Progenitor cell of endocrine pancreas (in vitro differentiated cells): ENCODE results near the gene ZNF653. TPM values are rescaled to one million over a fixed set of nuclear protein-coding genes. Genes with fewer than 3 reads are reported as not detected.
A peak's percentile ranks its signal among the peaks of the same experiment; 100 is the strongest.

Source experiments
- DNase-seq: peaks from one replicate; pipeline ENCODE4 v3.0.0; 2021; ENCODE audit warnings: low spot score; ENCODE audit not compliant: unreplicated experiment
- H3K27ac Mint-ChIP-seq: 2 replicates; pipeline ENCODE4 v1.8.0; 2021; ENCODE audit warnings: mild to moderate bottlenecking, moderate library complexity, mixed read lengths
- H3K27me3 Mint-ChIP-seq: 2 replicates; pipeline ENCODE4 v1.8.0; 2021; ENCODE audit warnings: mixed read lengths
- H3K36me3 Mint-ChIP-seq: 2 replicates; pipeline ENCODE4 v1.8.0; 2022; ENCODE audit warnings: mixed read lengths; ENCODE audit not compliant: insufficient read depth
- H3K4me1 Mint-ChIP-seq: 2 replicates; pipeline ENCODE4 v1.8.0; 2021; ENCODE audit warnings: low read depth, mixed read lengths
- H3K4me3 Mint-ChIP-seq: 2 replicates; pipeline ENCODE4 v1.8.0; 2021; ENCODE audit warnings: low read depth, mild to moderate bottlenecking, moderate library complexity, mixed read lengths
- H3K9me3 Mint-ChIP-seq: 2 replicates; pipeline ENCODE4 v1.8.0; 2021; ENCODE audit warnings: low read depth, mixed read lengths
- CTCF ChIP-seq: fragments of 200-600 bp; sonication (generic); IDR thresholded peaks from one replicate; pipeline ENCODE4 v1.5.0; 2021; ENCODE audit warnings: antibody characterized with exemption, mild to moderate bottlenecking; ENCODE audit not compliant: unreplicated experiment
- total RNA-seq: library from RNA; stranded (reverse); gene quantifications from 2 replicates; pipeline ENCODE4 v1.2.1, GENCODE V29; 2021

Gene ZNF653
- total RNA-seq, 1 donor from 2014 or later: 17.6 TPM

GRCh38 chr19:11550265-11550664, 44.6 kb upstream of the ZNF653 start:
- peak overlapping the region; percentile 78 for H3K27ac Mint-ChIP-seq
- DNase-seq: no peak
- no peaks in the 10 kb centered on the region for H3K27me3 Mint-ChIP-seq
- TF ChIP-seq CTCF: no peak
- no peaks in the 10 kb centered on the region for H3K4me1 Mint-ChIP-seq
- H3K4me3 Mint-ChIP-seq: no peak overlapping the region
- H3K36me3 Mint-ChIP-seq: no peaks in the 10 kb centered on the region
- no peaks in the 10 kb centered on the region for H3K9me3 Mint-ChIP-seq

DNA sequence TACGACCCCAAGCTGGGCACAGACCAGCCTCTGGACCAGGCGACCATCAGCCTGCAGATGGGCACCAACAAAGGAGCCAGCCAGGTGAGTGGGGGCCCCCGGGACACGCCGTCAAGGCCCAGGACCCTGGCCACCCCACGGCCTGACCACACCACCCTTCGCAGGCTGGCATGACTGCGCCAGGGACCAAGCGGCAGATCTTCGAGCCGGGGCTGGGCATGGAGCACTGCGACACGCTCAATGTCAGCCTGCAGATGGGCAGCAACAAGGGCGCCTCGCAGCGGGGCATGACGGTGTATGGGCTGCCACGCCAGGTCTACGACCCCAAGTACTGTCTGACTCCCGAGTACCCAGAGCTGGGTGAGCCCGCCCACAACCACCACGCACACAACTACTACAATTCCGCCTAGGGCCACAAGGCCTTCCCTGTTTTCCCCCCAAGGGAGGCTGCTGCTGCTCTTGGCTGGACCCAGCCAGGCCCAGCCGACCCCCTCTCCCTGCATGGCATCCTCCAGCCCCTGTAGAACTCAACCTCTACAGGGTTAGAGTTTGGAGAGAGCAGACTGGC, 43.8 kb upstream of the ZNF653 start:
- TF ChIP-seq CTCF: no peak
- Mint-ChIP-seq H3K4me3 (no peak overlapping the region), H3K27ac (no peak overlapping the region), H3K9me3 (no peaks in the 10 kb centered on the region), H3K36me3 (no peaks in the 10 kb centered on the region), H3K4me1 (no peaks in the 10 kb centered on the region), H3K27me3 (no peaks in the 10 kb centered on the region)
- no peak for DNase-seq

- no peak overlapping the region for H3K4me3 Mint-ChIP-seq
- H3K36me3 Mint-ChIP-seq: no peaks in the 10 kb centered on the region
- TF ChIP-seq CTCF: no peak
- no peaks in the 10 kb centered on the region for H3K4me1 Mint-ChIP-seq
- no peaks in the 10 kb centered on the region for H3K27me3 Mint-ChIP-seq
- no peak for DNase-seq
- no peaks in the 10 kb centered on the region for H3K9me3 Mint-ChIP-seq
- H3K27ac Mint-ChIP-seq: no peak overlapping the region
Measured at GRCh38 chr19:11547929-11548700, 42.5 kb upstream of the ZNF653 start.

- H3K9me3 Mint-ChIP-seq: no peaks in the 10 kb centered on the region
- DNase-seq: no peak
- H3K4me1 Mint-ChIP-seq: peaks cover 3% of the 10 kb centered on the region
- no peak for TF ChIP-seq CTCF
- H3K4me3 Mint-ChIP-seq: no peak overlapping the region
- H3K27ac Mint-ChIP-seq: no peak overlapping the region
- H3K36me3 Mint-ChIP-seq: no peaks in the 10 kb centered on the region
- peaks cover 17% of the 10 kb centered on the region for H3K27me3 Mint-ChIP-seq
Measured at GRCh38 chr19:11541238-11541637, 35.6 kb upstream of the ZNF653 start.

DNA sequence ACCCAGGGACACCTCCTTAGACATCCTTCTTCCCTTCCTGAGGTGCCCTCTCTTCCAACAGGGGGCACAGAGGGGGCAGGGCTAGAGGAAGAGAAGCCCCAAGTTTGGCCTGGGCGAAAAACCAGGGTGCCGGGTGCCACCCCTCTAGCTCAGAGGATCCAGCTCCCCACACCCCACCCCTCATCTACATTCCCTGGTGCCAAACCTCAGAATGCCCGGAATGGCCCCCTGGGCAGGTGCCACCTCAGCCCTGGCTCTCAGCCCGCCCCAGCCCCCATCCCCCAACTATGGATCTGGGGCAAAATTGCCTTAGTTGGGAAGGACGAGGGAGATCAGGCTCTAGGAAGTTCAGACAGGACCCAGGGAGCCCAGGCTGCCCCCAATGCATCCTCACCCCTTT, 35.0 kb upstream of the ZNF653 start:
- Mint-ChIP-seq H3K4me3 (no peak overlapping the region), H3K4me1 (peaks cover 4% of the 10 kb centered on the region), H3K9me3 (no peaks in the 10 kb centered on the region), H3K36me3 (no peaks in the 10 kb centered on the region), H3K27me3 (peaks cover 18% of the 10 kb centered on the region), H3K27ac (no peak overlapping the region)
- DNase-seq: no peak
- TF ChIP-seq CTCF: no peak
